Common myeloid progenitor, CD34-positive (primary cell): ENCODE measurements around the gene PPP1R17.

Source experiments
- CTCF ChIA-PET: fragments of 350-600 bp; sonication (Branson Sonifier 250); formaldehyde crosslinking; loops from one replicate; lab custom pipeline; 2021; ENCODE audit warnings: antibody characterized with exemption; lab: Charles Lee
- POLR2A ChIA-PET: fragments of 350-600 bp; sonication (Branson Sonifier 250); formaldehyde crosslinking; loops from one replicate; lab custom pipeline; 2021; ENCODE audit warnings: antibody characterized with exemption; lab: Charles Lee
- DNase-seq, 3 donors: peaks; one replicate each; pipeline versions ENCODE4 v3.0.0 to v3.0.0-alpha.2; 2013
- H3K27ac ChIP-seq, 2 experiments: 1 replicate in 1 of 2; 2 replicates in 1 of 2; pipeline ENCODE4 v1.7.0; 2013; ENCODE audit warnings: inconsistent platforms in 2 of 2, low read length in 2 of 2, mild to moderate bottlenecking in 2 of 2, low read depth in 1 of 2, moderate library complexity in 1 of 2; ENCODE audit not compliant: severe bottlenecking in 2 of 2, insufficient read depth in 1 of 2, poor library complexity in 1 of 2
- H3K27me3 ChIP-seq, 5 experiments: replicated peaks in 2 of 5; 1 replicate in 3 of 5; 2 replicates in 2 of 5; pipeline versions ENCODE4 v1.6.1 to v1.7.0; 2013; ENCODE audit warnings: low read length in 4 of 5, mild to moderate bottlenecking in 2 of 5, moderate library complexity in 2 of 5, inconsistent platforms in 1 of 5; ENCODE audit not compliant: insufficient read depth in 5 of 5, control insufficient read depth in 4 of 5
- H3K36me3 ChIP-seq, 4 experiments: 1 replicate in 2 of 4; 2 replicates in 2 of 4; pipeline versions ENCODE4 v1.6.1 to v1.7.0; 2013; ENCODE audit warnings: low read length in 3 of 4, control low read depth in 1 of 4, mild to moderate bottlenecking in 1 of 4; ENCODE audit not compliant: control insufficient read depth in 4 of 4, insufficient read depth in 4 of 4
- H3K4me1 ChIP-seq, 4 experiments: 1 replicate in 3 of 4; 2 replicates in 1 of 4; pipeline versions ENCODE4 v1.6.1 to v1.7.1; 2013; ENCODE audit warnings: low read length in 3 of 4, mild to moderate bottlenecking in 3 of 4, control low read depth in 1 of 4, inconsistent platforms in 1 of 4, moderate library complexity in 1 of 4; ENCODE audit not compliant: control insufficient read depth in 4 of 4, insufficient read depth in 4 of 4; ENCODE audit errors: control extremely low read depth in 1 of 4
- H3K4me3 ChIP-seq, 7 experiments: 1 replicate in 4 of 7; 2 replicates in 3 of 7; pipeline versions ENCODE4 v1.5.1 to v1.7.0; 2013; ENCODE audit warnings: mild to moderate bottlenecking in 7 of 7, low read length in 6 of 7, moderate library complexity in 6 of 7, inconsistent platforms in 2 of 7, low read depth in 2 of 7, control low read depth in 1 of 7; ENCODE audit not compliant: insufficient read depth in 4 of 7, control insufficient read depth in 1 of 7; ENCODE audit errors: extremely low read depth in 1 of 7
- H3K9me3 ChIP-seq, 5 experiments: 1 replicate in 4 of 5; 2 replicates in 1 of 5; pipeline versions ENCODE4 v1.6.1 to v1.7.1; 2013; ENCODE audit warnings: low read length in 4 of 5, mild to moderate bottlenecking in 2 of 5, inconsistent platforms in 1 of 5, low read depth in 1 of 5, moderate library complexity in 1 of 5; ENCODE audit not compliant: control insufficient read depth in 4 of 5, insufficient read depth in 2 of 5; ENCODE audit errors: control extremely low read depth in 1 of 5
- WGBS: methylation state at CpG from one replicate; pipeline ENCODE4 v1.1.5; 2013; ENCODE audit not compliant: insufficient coverage; 5-methylcytosine and 5-hydroxymethylcytosine counted together

Gene PPP1R17

DNA sequence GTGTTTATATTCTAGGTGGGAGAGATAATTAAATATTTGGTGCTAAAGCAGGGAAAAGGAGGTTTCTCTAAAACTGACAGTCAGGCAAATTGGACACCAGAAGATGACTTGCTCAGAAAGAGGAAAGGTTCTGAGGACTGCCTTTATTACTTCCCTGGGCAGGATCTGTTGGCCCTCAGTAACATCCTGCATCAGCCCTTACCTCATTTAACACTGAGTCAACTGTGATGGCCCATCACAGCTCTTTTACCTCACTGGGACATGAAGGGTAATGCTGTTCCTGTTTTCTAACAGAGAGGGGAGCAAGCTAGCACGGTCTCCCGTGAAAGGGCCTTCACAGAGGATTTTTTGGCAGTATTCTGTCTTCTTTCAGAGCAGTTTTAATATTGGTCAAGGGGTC is 12.0 kb downstream of the PPP1R17 start:
- no peaks in the 10 kb centered on the region for H3K36me3 ChIP-seq
- H3K4me1 ChIP-seq: no peaks in the 10 kb centered on the region
- peak in 1 of 3 donors; percentile 32 for DNase-seq
- no peak overlapping the region for H3K4me3 ChIP-seq
- WGBS: 27% methylated on average over 2 of the region's 2 CpGs
- H3K27ac ChIP-seq: no peak overlapping the region
- POLR2A ChIA-PET: no interaction called here
- H3K27me3 ChIP-seq: peaks cover 0 to 8% (median 0%) of the 10 kb centered on the region in 5 experiments
- CTCF ChIA-PET: no interaction called here
- no peaks in the 10 kb centered on the region for H3K9me3 ChIP-seq

DNA sequence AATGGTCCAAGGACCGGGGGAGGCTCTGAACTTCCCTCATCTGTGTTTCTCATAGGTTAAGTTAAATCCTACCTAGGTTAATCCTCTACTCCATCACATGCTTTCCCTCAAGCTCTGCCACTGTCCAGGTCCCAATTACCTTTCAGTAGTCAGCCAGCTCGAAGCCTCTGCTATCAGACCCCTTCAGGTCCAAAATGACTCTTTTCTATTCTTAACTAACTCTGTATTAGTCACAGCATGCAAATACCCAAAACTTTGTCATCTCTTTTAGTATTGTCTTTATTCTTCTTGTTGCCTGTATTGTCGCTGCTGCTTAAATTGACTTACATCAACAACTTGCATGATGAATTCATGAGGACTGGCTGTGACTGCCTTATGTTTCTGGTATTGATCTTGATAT is 15.3 kb downstream of the PPP1R17 start:
- H3K9me3 ChIP-seq: peaks cover 0 to 2% (median 0%) of the 10 kb centered on the region in 5 experiments
- H3K27ac ChIP-seq: no peak overlapping the region
- ChIA-PET CTCF (no interaction called here), POLR2A (no interaction called here)
- 100% methylated on average over 2 of the region's 3 CpGs for WGBS
- DNase-seq: no peak
- H3K27me3 ChIP-seq: peaks cover 0 to 2% (median 0%) of the 10 kb centered on the region in 5 experiments
- no peaks in the 10 kb centered on the region for H3K36me3 ChIP-seq
- no peak overlapping the region for H3K4me3 ChIP-seq
- H3K4me1 ChIP-seq: no peaks in the 10 kb centered on the region

DNA sequence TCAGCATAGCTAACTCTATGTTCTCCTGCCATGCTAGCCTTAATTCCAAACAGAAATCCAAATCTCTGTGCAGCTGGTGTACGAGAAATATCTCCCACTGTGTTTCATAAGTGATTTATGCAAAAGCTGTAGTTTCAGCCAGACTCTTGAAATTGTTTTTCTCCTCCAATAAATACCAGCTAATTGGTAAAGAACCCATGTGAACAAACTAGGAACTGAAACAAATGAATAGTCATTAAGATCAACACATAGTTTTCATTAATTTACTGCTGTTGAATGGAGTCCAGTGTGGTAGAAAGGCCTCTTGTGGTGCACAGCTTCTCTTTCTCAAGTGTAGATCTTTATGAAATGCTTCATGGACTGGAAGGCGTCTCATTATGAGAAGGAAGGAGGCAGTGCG is 18.4 kb downstream of the PPP1R17 start:
- no peaks in the 10 kb centered on the region for H3K4me1 ChIP-seq
- H3K27ac ChIP-seq: no peak overlapping the region
- no peak for DNase-seq
- no peaks in the 10 kb centered on the region for H3K36me3 ChIP-seq
- CTCF ChIA-PET: interaction anchor here (0.5 kb wide), 1 partner anchor 36 kb away, joined by 3 read pairs; no protein-coding TSS in a partner anchor
- H3K4me3 ChIP-seq: no peak overlapping the region
- POLR2A ChIA-PET: no interaction called here
- H3K27me3 ChIP-seq: no peaks in the 10 kb centered on the region
- 100% methylated on average over 2 of the region's 3 CpGs for WGBS
- H3K9me3 ChIP-seq: peaks cover 0 to 2% (median 0%) of the 10 kb centered on the region in 5 experiments

DNA sequence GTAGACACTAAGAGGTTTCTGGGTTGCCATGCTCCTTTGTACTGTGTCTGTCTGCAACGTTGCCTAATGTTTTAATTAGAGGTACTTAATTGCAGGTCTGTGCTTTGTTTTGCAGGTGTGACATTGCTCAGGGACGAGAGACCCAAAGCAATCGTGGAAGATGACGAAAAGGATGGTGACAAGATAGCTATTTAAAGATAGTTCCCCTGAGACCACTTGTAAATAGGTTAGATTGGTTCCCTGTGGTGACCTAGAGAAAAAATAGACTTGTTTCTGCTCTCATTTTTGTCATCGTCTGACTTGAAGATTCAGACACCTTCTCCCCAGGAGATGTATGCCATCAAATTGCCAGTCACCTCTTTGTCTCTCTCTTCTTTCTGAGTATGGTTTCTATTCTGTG is 20.1 kb downstream of the PPP1R17 start:
- H3K27me3 ChIP-seq: peaks cover 0 to 2% (median 0%) of the 10 kb centered on the region in 5 experiments
- no peaks in the 10 kb centered on the region for H3K4me1 ChIP-seq
- no peak for DNase-seq
- H3K27ac ChIP-seq: no peak overlapping the region
- no peak overlapping the region for H3K4me3 ChIP-seq
- peaks cover 0 to 2% (median 0%) of the 10 kb centered on the region in 5 experiments for H3K9me3 ChIP-seq
- 52% methylated on average over 4 of the region's 5 CpGs for WGBS
- ChIA-PET CTCF (no interaction called here), POLR2A (no interaction called here)
- H3K36me3 ChIP-seq: no peaks in the 10 kb centered on the region

DNA sequence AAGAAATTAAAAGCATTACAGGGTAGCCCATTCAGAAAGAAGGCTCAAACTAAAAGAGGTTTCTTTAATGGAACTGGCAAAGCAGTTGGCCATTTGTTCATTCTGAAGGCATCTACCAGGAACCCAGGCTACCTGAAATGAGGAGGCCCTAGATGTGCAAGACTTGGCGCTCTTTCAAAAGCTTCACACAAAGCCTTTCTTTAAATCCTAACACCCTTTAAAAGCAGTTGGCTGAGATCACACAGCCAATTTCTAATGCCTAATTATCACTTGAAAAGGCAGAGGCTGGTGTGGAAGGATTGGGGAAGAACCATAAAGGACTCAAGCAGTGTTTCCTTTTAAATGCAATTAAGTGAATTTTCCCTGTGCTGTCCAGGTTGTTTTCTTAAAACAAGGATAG is 23.2 kb downstream of the PPP1R17 start:
- CTCF ChIA-PET: no interaction called here
- no peak overlapping the region for H3K4me3 ChIP-seq
- H3K27ac ChIP-seq: no peak overlapping the region
- H3K9me3 ChIP-seq: peaks cover 0 to 2% (median 0%) of the 10 kb centered on the region in 5 experiments
- H3K36me3 ChIP-seq: no peaks in the 10 kb centered on the region
- POLR2A ChIA-PET: no interaction called here
- WGBS: no CpG with 5 or more reads among the region's 1 CpG
- DNase-seq: no peak
- H3K27me3 ChIP-seq: peaks cover 0 to 2% (median 0%) of the 10 kb centered on the region in 5 experiments
- no peaks in the 10 kb centered on the region for H3K4me1 ChIP-seq

DNA sequence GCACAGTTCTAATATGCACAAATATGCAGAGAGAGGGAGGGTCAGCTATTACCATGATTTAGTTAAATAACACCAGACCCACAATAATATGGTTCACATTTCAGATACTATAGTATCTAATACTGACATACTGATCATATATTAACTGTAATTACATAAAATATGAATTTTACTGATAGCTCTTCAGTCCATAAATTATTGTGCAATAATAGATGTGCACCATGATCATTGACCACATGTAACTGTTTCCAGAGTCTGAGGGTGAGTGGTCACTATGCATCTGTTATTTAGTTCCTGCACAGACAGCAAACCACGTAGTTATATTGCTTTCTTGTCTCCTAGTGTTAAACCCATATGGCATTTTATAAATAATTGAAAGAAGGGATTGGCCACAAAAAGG is 29.3 kb downstream of the PPP1R17 start:
- Histone ChIP-seq H3K27me3 (no peaks in the 10 kb centered on the region), H3K4me3 (no peak overlapping the region), H3K4me1 (no peaks in the 10 kb centered on the region), H3K27ac (no peak overlapping the region), H3K36me3 (no peaks in the 10 kb centered on the region), H3K9me3 (peaks cover 0 to 1% (median 0%) of the 10 kb centered on the region in 5 experiments)
- no CpG with 5 or more reads among the region's 1 CpG for WGBS
- DNase-seq: no peak
- CTCF ChIA-PET: no interaction called here
- POLR2A ChIA-PET: no interaction called here

DNA sequence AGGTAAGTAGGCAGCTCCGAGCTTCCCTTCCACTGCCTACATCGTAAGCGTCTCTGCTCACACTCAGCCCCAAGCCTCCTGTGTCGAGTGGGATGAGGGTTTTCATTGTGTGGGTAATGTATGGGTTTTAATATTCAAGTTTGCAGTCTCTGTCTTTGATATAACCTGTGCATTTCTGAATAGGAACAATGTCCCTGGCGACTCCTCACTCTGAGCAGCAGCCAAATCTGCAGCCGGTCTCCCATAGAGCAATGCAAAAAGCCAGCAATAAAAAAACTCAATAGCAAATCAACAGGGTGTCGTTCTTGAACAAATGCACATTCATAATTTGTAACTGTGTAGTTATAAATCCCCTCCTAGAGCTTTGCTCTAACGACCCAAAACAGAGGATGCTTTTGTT is 33.4 kb downstream of the PPP1R17 start:
- ChIA-PET CTCF (no interaction called here), POLR2A (no interaction called here)
- peaks cover 0 to 1% (median 0%) of the 10 kb centered on the region in 5 experiments for H3K9me3 ChIP-seq
- no peak overlapping the region for H3K4me3 ChIP-seq
- H3K36me3 ChIP-seq: no peaks in the 10 kb centered on the region
- H3K4me1 ChIP-seq: no peaks in the 10 kb centered on the region
- DNase-seq: no peak
- H3K27ac ChIP-seq: no peak overlapping the region
- 89% methylated on average over 3 of the region's 8 CpGs for WGBS
- peaks cover 0 to 6% (median 0%) of the 10 kb centered on the region in 5 experiments for H3K27me3 ChIP-seq
